PFSK-1 (cell line): ENCODE measurements around the gene ZNF619.

Source experiments
- FOXP2 ChIP-seq: optimal IDR thresholded peaks from 2 replicates; pipeline ENCODE3; 2011; ENCODE audit warnings: borderline replicate concordance, control low read depth, inconsistent platforms; ENCODE audit not compliant: insufficient read depth; ENCODE audit errors: extremely low read length, extremely low read depth
- POLR2AphosphoS5 ChIP-seq: IDR thresholded peaks from 2 replicates; pipeline ENCODE4 v1.6.1; 2012; ENCODE audit warnings: low read depth, mild to moderate bottlenecking, control low read depth, low read length, moderate library complexity
- REST ChIP-seq, 2 experiments: IDR thresholded peaks; 2 replicates each; pipeline versions ENCODE4 v1.6.1 to v1.8.0; 2011 to 2012; ENCODE audit warnings: low read depth in 2 of 2, low read length in 2 of 2, control low read depth in 1 of 2, inconsistent platforms in 1 of 2, mild to moderate bottlenecking in 1 of 2, moderate library complexity in 1 of 2; ENCODE audit not compliant: insufficient read depth in 1 of 2
- SIN3A ChIP-seq: IDR thresholded peaks from 2 replicates; pipeline ENCODE4 v1.6.1; 2012; ENCODE audit warnings: mild to moderate bottlenecking, low read length, moderate library complexity, borderline replicate concordance; ENCODE audit not compliant: insufficient read depth
- TAF1 ChIP-seq: IDR thresholded peaks from 2 replicates; pipeline ENCODE4 v1.6.1; 2012; ENCODE audit warnings: low read length, control low read depth, borderline replicate concordance; ENCODE audit not compliant: insufficient read depth

ZNF619 gene

GRCh38 chr3:40453933-40454332 lies 23.0 kb upstream of the ZNF619 start:
- TF ChIP-seq FOXP2, result no peak
- TF ChIP-seq POLR2AphosphoS5, result no peak
- no peak for TF ChIP-seq REST (IDR thresholded peaks at IDR 0.05; ENCODE audit: insufficient read depth in 1 of 2, low read depth in 2 of 2, low read length in 2 of 2)
- no peak for TF ChIP-seq TAF1
- no peak for TF ChIP-seq SIN3A

- TF ChIP-seq TAF1 (no peak), REST (IDR thresholded peaks at IDR 0.05; ENCODE audit: insufficient read depth in 1 of 2, low read depth in 2 of 2, low read length in 2 of 2) (no peak), POLR2AphosphoS5 (no peak), FOXP2 (no peak), SIN3A (no peak)
Observed at GRCh38 chr3:40455328-40455727, 21.6 kb upstream of the ZNF619 start.

- TF ChIP-seq FOXP2, result no peak
- TF ChIP-seq TAF1, result no peak
Observed at GRCh38 chr3:40456279-40456939, 20.5 kb upstream of the ZNF619 start.

GRCh38 chr3:40456940-40457823 lies 19.7 kb upstream of the ZNF619 start, which contains the start of gene RPL14:
TSS of gene RPL14 (plus strand) at chr3:40457339. CDS start at chr3:40457472, 133 bp downstream.
- TF ChIP-seq TAF1 (peak; percentile 85; the same call in 1 of the 2 replicates), REST (IDR thresholded peaks at IDR 0.05; ENCODE audit: insufficient read depth in 1 of 2, low read depth in 2 of 2, low read length in 2 of 2) (peak in 1 of 2 experiments; percentile 60; a peak in 2 of 4 replicates), POLR2AphosphoS5 (peak; percentile 92), FOXP2 (peak; percentile 57), SIN3A (no peak)

GRCh38 chr3:40458473-40458872 lies 18.4 kb upstream of the ZNF619 start:
- no peak for TF ChIP-seq TAF1
- no peak for TF ChIP-seq SIN3A
- no peak for TF ChIP-seq REST (IDR thresholded peaks at IDR 0.05; ENCODE audit: insufficient read depth in 1 of 2, low read depth in 2 of 2, low read length in 2 of 2)
- TF ChIP-seq FOXP2, result no peak
- no peak for TF ChIP-seq POLR2AphosphoS5
